ENCODE data around the gene ADISSP. TPM values are rescaled to one million over a fixed set of nuclear protein-coding genes. Genes with fewer than 3 reads are reported as not detected.

ADISSP gene
- total RNA-seq, 4 donors from 2014 or later: 11.6 to 17.0 (median 16.3) TPM

GRCh38 chr20:3748073-3748472 lies 19.5 kb downstream of the ADISSP start:
- H3K27ac ChIP-seq: no peak overlapping the region
- TF ChIP-seq POLR2A (IDR thresholded peaks at IDR 0.05) (no peak), CTCF (IDR thresholded peaks at IDR 0.05) (no peak)
- no peak for DNase-seq
- WGBS, 2 donors: 80 to 86% methylated on average over 2 to 8 of the region's 16 CpGs
- peaks cover 9 to 28% of the 10 kb centered on the region in 2 donors for H3K4me1 ChIP-seq
- H3K9me3 ChIP-seq: no peaks in the 10 kb centered on the region
- no peak overlapping the region for H3K4me3 ChIP-seq (replicated peaks in 1 of 3)
- no peaks in the 10 kb centered on the region for H3K36me3 ChIP-seq
- intact Hi-C loops (cut with DNase I): no loop called here
- no peaks in the 10 kb centered on the region for H3K27me3 ChIP-seq

DNA sequence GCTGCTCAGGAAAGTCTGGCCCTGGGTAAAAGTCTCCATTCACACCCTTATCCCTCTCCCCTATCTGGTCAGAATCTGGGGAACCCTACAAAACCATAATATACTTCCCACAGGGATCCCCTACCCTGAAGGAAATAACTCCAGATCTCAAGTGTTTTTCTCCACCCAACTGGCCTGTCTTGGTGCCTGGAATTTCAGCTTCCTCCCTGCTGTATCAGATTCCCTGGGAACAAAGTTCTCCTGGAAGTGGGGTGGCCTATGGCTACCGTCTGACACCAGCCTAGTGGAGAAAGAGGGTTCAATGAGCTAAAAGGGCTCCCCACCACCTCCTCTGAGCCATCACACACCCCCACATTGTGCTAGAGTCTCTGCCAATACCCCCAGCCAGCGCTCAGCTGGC lies 20.1 kb downstream of the ADISSP start:
- no peaks in the 10 kb centered on the region for H3K36me3 ChIP-seq
- no peaks in the 10 kb centered on the region for H3K9me3 ChIP-seq
- TF ChIP-seq POLR2A (IDR thresholded peaks at IDR 0.05) (no peak), CTCF (IDR thresholded peaks at IDR 0.05) (no peak)

DNA sequence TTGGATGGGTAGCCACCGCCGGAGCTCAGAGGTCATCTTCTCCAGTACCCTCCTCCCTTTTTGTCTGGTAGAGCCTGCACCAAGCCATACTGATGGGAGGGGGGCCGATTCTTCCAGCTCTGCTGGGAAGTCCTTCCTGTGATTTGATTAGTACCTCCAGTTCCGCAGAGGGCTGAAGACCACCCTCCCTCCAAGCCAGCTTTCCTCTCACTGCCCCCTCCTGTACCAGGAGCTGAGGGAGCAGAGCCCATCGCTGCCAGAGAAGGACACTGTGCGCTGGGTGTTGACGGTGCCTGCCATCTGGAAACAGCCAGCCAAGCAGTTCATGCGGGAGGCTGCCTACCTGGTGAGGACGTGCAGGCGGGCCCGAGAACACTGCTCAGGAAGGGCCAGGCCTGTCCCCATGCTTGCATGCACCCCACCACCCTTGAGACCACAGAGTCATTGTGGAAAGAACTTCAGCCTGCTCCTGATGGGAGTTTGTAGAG lies 21.8 kb downstream of the ADISSP start:
- TF ChIP-seq POLR2A (IDR thresholded peaks at IDR 0.05) (no peak), CTCF (IDR thresholded peaks at IDR 0.05) (no peak)
- intact Hi-C loops (cut with DNase I): no loop called here
- no peak for DNase-seq
- H3K27me3 ChIP-seq: no peaks in the 10 kb centered on the region
- H3K4me1 ChIP-seq: peaks cover 9 to 18% of the 10 kb centered on the region in 2 donors
- H3K36me3 ChIP-seq: no peaks in the 10 kb centered on the region
- no peak overlapping the region for H3K27ac ChIP-seq
- H3K9me3 ChIP-seq: no peaks in the 10 kb centered on the region
- H3K4me3 ChIP-seq (replicated peaks in 1 of 3): no peak overlapping the region
- WGBS, 2 donors: 75 to 77% methylated on average over 8 to 11 of the region's 11 CpGs

More for the DNA sequence above, 20.1 kb downstream of the ADISSP start:
- Histone ChIP-seq H3K27ac (no peak overlapping the region), H3K27me3 (no peaks in the 10 kb centered on the region), H3K4me3 (replicated peaks in 1 of 3) (no peak overlapping the region), H3K4me1 (peaks cover 9 to 28% of the 10 kb centered on the region in 2 donors)
- WGBS, 2 donors: 84 to 91% methylated on average over 2 of the region's 2 CpGs
- no peak for DNase-seq
- intact Hi-C loops (cut with DNase I): no loop called here

GRCh38 chr20:3744806-3745685 lies 22.5 kb downstream of the ADISSP start:
- H3K4me3 ChIP-seq (replicated peaks in 1 of 3): no peak overlapping the region
- TF ChIP-seq CTCF (IDR thresholded peaks at IDR 0.05) (no peak), POLR2A (IDR thresholded peaks at IDR 0.05) (no peak)
- H3K27me3 ChIP-seq: no peaks in the 10 kb centered on the region
- intact Hi-C loops (cut with DNase I): no loop called here
- peaks cover 9 to 21% of the 10 kb centered on the region in 2 donors for H3K4me1 ChIP-seq
- no peak overlapping the region for H3K27ac ChIP-seq
- H3K36me3 ChIP-seq: no peaks in the 10 kb centered on the region
- H3K9me3 ChIP-seq: no peaks in the 10 kb centered on the region
- peak; percentile 65 to 67 for DNase-seq
- 29 to 35% methylated on average over 44 of the region's 45 CpGs for WGBS, 2 donors

DNA sequence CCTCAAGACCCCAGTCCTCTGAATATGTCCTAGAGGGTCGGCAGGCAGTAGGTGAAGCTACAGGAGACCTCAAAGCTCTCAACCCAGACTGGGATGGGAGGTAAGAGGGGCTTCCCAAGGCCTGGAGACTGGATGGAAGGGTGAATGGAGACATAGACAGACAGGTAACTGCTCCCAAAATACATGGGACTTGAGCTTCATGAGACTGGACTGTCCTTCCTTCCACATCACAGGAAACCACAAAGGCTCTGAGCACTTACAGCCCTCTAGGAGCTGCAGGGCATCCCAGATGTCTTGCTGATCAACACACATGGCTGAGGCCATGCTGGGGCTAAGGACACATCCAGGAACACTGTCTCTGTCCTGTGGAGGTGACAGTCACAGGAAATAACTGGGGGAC lies 23.5 kb downstream of the ADISSP start:
- H3K4me1 ChIP-seq: peaks cover 3 to 19% of the 10 kb centered on the region in 2 donors
- H3K9me3 ChIP-seq: no peaks in the 10 kb centered on the region
- intact Hi-C loops (cut with DNase I): no loop called here
- WGBS, 2 donors: 87 to 92% methylated on average over 1 of the region's 1 CpG
- H3K4me3 ChIP-seq (replicated peaks in 1 of 3): no peak overlapping the region
- no peaks in the 10 kb centered on the region for H3K27me3 ChIP-seq
- no peaks in the 10 kb centered on the region for H3K36me3 ChIP-seq
- TF ChIP-seq CTCF (IDR thresholded peaks at IDR 0.05) (no peak), POLR2A (IDR thresholded peaks at IDR 0.05) (no peak)
- no peak overlapping the region for H3K27ac ChIP-seq
- no peak for DNase-seq

All from thyroid gland (tissue), 4 donors.